ENCODE data around the gene TTC12. TPM values are rescaled to one million over a fixed set of nuclear protein-coding genes. Genes with fewer than 3 reads are reported as not detected.
A peak's percentile ranks its signal among the peaks of the same experiment; 100 is the strongest.

The TTC12 gene
- total RNA-seq, 1 donor from 2014 or later: 20.4 TPM

- Histone ChIP-seq H3K27me3 (no peaks in the 10 kb centered on the region), H3K36me3 (no peaks in the 10 kb centered on the region), H3K4me1 (no peaks in the 10 kb centered on the region), H3K9me3 (no peaks in the 10 kb centered on the region), H3K4me3 (no peak overlapping the region), H3K27ac (no peak overlapping the region)
- no peak for DNase-seq (ENCODE audit: extremely low spot score in 2 of 2)
- intact Hi-C loops (cut with DNase I): no loop called here
- TF ChIP-seq, protein P1, sequence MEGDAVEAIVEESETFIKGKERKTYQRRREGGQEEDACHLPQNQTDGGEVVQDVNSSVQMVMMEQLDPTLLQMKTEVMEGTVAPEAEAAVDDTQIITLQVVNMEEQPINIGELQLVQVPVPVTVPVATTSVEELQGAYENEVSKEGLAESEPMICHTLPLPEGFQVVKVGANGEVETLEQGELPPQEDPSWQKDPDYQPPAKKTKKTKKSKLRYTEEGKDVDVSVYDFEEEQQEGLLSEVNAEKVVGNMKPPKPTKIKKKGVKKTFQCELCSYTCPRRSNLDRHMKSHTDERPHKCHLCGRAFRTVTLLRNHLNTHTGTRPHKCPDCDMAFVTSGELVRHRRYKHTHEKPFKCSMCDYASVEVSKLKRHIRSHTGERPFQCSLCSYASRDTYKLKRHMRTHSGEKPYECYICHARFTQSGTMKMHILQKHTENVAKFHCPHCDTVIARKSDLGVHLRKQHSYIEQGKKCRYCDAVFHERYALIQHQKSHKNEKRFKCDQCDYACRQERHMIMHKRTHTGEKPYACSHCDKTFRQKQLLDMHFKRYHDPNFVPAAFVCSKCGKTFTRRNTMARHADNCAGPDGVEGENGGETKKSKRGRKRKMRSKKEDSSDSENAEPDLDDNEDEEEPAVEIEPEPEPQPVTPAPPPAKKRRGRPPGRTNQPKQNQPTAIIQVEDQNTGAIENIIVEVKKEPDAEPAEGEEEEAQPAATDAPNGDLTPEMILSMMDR (IDR thresholded peaks at IDR 0.05): no peak
- no peak for TF ChIP-seq POLR2AphosphoS5 (IDR thresholded peaks at IDR 0.05; ENCODE audit: insufficient read depth in 1 of 2, low read depth in 1 of 2)
- TF ChIP-seq POLR2A (IDR thresholded peaks at IDR 0.05): no peak
Measured at GRCh38 chr11:113378692-113379091, 64.3 kb downstream of the TTC12 start.

- DNase-seq (ENCODE audit: extremely low spot score in 2 of 2): no peak
- intact Hi-C loops (cut with DNase I): no loop called here
- TF ChIP-seq, protein P1 (IDR thresholded peaks at IDR 0.05): no peak
- no peak for TF ChIP-seq POLR2AphosphoS5 (IDR thresholded peaks at IDR 0.05; ENCODE audit: insufficient read depth in 1 of 2, low read depth in 1 of 2)
- TF ChIP-seq POLR2A (IDR thresholded peaks at IDR 0.05): no peak
Measured at GRCh38 chr11:113382121-113382520, 67.7 kb downstream of the TTC12 start.

DNA sequence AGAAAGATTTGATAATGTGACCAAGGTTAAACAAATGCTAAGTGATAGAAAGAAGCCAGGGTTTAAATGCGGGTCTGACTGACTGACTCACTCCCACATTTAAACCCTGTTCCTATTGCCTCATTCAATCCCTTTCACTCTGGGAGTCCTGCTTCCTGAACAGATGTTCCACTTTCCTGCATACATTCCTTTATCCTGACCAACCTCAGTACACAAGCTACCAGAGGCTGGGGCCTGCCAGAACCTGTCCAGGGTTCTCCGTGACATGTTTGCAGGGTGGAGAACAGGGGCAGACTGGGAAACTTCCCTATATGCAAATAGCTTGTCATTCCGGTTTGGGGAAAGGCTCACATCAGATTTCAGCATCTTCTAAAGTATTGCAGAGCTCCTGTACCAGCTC is 70.2 kb downstream of the TTC12 start:
- Histone ChIP-seq H3K4me1 (peaks cover 18% of the 10 kb centered on the region), H3K36me3 (no peaks in the 10 kb centered on the region), H3K27me3 (no peaks in the 10 kb centered on the region), H3K9me3 (no peaks in the 10 kb centered on the region), H3K4me3 (no peak overlapping the region), H3K27ac (no peak overlapping the region)
- no peak for DNase-seq (ENCODE audit: extremely low spot score in 2 of 2)
- intact Hi-C loops (cut with DNase I): no loop called here
- TF ChIP-seq, protein P1 (IDR thresholded peaks at IDR 0.05): no peak
- TF ChIP-seq POLR2AphosphoS5 (IDR thresholded peaks at IDR 0.05; ENCODE audit: insufficient read depth in 1 of 2, low read depth in 1 of 2): peak in 1 of 2 donors; percentile 93

More at GRCh38 chr11:113382121-113382520, 67.7 kb downstream of the TTC12 start:
- Histone ChIP-seq H3K9me3 (no peaks in the 10 kb centered on the region), H3K36me3 (no peaks in the 10 kb centered on the region), H3K27ac (no peak overlapping the region), H3K4me3 (no peak overlapping the region), H3K4me1 (peaks cover 10% of the 10 kb centered on the region), H3K27me3 (no peaks in the 10 kb centered on the region)

- TF ChIP-seq POLR2AphosphoS5 (IDR thresholded peaks at IDR 0.05; ENCODE audit: insufficient read depth in 1 of 2, low read depth in 1 of 2): no peak
- TF ChIP-seq, protein P1 (IDR thresholded peaks at IDR 0.05): no peak
- no peak for TF ChIP-seq POLR2A (IDR thresholded peaks at IDR 0.05)
- no peak overlapping the region for H3K4me3 ChIP-seq
- no peak for DNase-seq (ENCODE audit: extremely low spot score in 2 of 2)
- intact Hi-C loops (cut with DNase I): no loop called here
- H3K27ac ChIP-seq: no peak overlapping the region
- H3K9me3 ChIP-seq: no peaks in the 10 kb centered on the region
- H3K27me3 ChIP-seq: no peaks in the 10 kb centered on the region
- H3K4me1 ChIP-seq: peaks cover 18% of the 10 kb centered on the region
- H3K36me3 ChIP-seq: no peaks in the 10 kb centered on the region
Measured at GRCh38 chr11:113385749-113386148, 71.4 kb downstream of the TTC12 start.

DNA sequence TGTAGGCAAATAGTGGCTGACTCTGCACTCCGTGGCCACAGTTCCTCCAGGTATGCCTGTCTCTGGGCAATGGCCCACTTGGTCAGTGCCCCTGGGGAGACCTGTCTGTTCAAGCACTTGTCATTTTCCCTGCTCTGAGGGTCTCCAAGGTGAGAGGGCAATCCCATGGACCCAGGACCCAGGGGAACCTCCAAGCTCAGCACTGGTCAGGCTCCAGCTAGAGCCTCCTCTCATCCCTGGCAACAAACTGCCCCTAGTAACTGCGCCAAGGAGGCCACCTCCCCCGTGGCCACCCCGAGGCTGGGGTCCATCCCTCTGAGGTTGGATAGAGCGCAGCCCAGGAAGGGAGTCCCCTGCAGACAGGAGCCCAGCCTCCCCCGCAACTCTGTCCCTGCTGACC is 72.5 kb downstream of the TTC12 start:
- Histone ChIP-seq H3K27ac (no peak overlapping the region), H3K27me3 (no peaks in the 10 kb centered on the region), H3K4me3 (no peak overlapping the region), H3K9me3 (no peaks in the 10 kb centered on the region), H3K4me1 (peaks cover 18% of the 10 kb centered on the region), H3K36me3 (no peaks in the 10 kb centered on the region)
- DNase-seq (ENCODE audit: extremely low spot score in 2 of 2): no peak
- intact Hi-C loops (cut with DNase I): no loop called here
- TF ChIP-seq POLR2AphosphoS5 (IDR thresholded peaks at IDR 0.05; ENCODE audit: insufficient read depth in 1 of 2, low read depth in 1 of 2): no peak
- TF ChIP-seq POLR2A (IDR thresholded peaks at IDR 0.05): no peak
- TF ChIP-seq, protein P1 (IDR thresholded peaks at IDR 0.05): no peak

Measured in vagina (tissue), 2 donors.